HG02981 (cell line): Measurements from ENCODE around the gene RGS3.
A peak's percentile ranks its signal among the peaks of the same experiment; 100 is the strongest.

ENCODE experiments used
- ATAC-seq: cut with Tn5 transposase; IDR thresholded peaks from one replicate; pipeline ENCODE4 v1.9.1; 2021; ENCODE audit warnings: mild to moderate bottlenecking, moderate library complexity; ENCODE audit not compliant: unreplicated experiment

The RGS3 gene

DNA sequence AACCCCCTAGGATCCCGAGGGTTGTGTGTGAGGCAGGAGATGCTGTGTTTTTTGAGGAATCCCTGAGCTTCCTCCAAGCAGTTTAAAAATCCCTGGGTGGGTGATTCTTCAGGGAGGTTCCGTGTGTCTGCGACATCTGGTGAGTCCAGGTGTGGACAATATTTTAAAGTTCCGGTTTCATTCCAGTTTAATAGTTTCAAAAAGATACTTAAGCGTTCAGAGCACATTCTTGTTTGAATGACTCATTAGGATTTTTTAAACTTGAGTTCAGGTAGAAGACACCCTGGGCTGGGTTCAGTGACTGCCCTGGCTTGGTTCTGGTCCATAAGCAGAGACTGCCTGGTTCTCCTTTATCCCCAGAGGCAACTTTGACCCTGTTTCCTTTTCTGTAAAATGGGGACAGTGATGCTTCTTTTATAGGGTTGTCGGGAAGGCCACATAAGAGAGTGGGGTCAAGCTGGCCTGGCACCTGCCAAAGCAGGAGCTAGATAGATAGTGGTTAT lies 119.2 kb downstream of the RGS3 start:
- ATAC-seq = no peak

DNA sequence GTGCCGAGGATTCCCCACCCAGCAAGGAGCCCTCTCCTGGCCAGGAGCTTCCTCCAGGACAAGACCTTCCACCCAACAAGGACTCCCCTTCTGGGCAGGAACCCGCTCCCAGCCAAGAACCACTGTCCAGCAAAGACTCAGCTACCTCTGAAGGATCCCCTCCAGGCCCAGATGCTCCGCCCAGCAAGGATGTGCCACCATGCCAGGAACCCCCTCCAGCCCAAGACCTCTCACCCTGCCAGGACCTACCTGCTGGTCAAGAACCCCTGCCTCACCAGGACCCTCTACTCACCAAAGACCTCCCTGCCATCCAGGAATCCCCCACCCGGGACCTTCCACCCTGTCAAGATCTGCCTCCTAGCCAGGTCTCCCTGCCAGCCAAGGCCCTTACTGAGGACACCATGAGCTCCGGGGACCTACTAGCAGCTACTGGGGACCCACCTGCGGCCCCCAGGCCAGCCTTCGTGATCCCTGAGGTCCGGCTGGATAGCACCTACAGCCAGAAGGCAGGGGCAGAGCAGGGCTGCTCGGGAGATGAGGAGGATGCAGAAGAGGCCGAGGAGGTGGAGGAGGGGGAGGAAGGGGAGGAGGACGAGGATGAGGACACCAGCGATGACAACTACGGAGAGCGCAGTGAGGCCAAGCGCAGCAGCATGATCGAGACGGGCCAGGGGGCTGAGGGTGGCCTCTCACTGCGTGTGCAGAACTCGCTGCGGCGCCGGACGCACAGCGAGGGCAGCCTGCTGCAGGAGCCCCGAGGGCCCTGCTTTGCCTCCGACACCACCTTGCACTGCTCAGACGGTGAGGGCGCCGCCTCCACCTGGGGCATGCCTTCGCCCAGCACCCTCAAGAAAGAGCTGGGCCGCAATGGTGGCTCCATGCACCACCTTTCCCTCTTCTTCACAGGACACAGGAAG lies 120.2 kb downstream of the RGS3 start:
- ATAC-seq = no peak

GRCh38 chr9:113584428-113585084 lies 121.0 kb downstream of the RGS3 start:
- ATAC-seq = no peak

DNA sequence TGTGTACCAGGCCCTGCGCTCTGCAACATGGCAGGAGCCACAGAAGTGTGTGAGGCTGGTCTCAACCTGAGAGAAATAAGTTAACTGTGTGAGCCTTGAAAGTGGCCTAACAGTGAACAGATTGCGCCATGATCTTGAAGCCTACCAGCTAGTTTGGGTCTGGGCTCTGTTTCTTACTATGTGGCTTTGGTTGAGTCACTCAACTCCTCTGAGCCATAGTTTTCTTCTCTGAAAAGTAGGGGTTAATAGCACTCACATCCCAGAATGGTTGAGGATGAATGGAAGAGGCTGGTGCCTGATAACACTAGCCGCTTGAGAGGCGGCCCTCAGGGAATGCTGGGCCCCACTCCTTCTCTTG lies 121.5 kb downstream of the RGS3 start:
- ATAC-seq = no peak

DNA sequence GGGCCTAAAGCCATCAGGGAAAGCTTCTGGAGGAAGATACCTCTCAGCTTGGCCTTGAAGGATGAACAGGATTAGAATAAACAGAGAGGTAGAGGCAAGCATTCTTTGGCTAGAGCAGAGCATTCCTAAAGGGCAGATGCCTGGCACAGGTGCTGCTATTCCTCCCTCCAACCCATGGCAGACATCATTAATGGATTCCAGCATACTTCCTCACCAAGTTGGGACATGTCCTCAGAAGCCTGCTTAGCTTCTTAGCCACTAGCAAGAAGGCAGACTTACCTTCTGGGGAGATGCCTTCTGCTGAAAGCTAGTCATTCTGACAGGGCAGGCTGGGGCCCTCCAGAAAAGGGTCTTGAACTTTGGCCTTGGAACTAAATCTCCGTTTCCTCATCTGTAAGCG lies 122.0 kb downstream of the RGS3 start:
- ATAC-seq = no peak

- ATAC-seq = no peak
Measured at GRCh38 chr9:113587471-113588031, 124.0 kb downstream of the RGS3 start.

- ATAC-seq = no peak
Measured at GRCh38 chr9:113588242-113588810, 124.8 kb downstream of the RGS3 start.

DNA sequence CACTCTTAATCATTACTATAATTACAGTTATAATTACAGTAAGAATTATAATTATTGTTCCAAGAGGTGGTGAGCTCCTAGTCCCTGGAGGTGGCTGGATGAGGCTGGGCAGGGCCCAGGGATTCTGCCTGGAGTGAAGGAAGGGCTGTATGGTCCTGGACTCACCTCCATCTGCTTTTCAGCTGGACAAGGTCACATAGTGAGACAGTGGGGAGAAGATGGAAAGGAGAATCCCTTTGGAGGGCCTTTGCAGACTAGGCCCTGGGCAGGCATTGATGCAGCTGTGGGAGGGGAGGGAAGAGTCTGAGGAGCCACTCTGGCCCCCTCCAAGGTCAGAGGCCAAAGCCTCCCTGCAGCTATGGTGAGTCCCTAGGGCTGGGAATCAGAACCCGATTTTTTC lies 125.4 kb downstream of the RGS3 start:
- no peak for ATAC-seq

DNA sequence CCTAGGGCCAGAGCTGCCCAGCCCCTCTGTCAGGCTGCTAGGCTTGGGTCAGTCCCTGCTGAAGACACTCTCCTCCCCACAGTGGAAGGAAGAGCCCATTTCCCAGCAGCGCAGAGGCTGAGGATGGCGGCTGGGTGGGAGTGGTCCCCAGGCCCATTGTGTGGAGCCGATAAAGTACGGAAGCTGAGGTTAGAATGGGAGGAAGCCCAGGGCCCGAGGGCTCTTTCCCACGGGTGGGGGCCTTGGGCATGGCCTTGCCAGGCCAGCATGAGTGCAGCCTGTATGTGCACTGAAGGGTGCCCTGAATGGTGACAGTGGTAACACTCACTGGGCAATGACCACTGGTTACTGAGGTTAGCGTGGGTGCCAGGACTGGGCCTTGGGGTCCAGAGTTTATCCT lies 125.9 kb downstream of the RGS3 start:
- ATAC-seq = no peak

DNA sequence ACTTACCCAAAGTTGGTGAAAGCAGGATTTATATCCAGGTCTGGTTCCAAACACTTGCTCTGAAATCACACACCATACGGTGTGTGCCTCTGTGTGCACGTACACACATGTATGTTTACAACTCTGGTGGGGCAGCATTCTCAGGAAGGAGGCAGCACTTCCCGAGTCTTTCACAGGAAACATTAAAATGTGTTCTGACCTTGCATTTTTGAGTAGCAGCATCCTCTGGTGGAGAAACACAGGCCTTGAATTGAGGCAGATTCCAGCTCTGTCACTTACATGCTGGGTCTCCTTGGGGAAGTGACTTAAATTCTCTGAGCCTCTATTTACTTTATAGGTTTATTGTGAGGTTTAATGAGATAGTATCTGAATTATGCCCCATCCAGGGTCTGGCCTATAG lies 126.4 kb downstream of the RGS3 start:
- ATAC-seq = no peak

- no peak for ATAC-seq
Measured at GRCh38 chr9:113590389-113590788, 126.9 kb downstream of the RGS3 start.

GRCh38 chr9:113590991-113591898 lies 127.7 kb downstream of the RGS3 start:
- ATAC-seq = peak; percentile 37

DNA sequence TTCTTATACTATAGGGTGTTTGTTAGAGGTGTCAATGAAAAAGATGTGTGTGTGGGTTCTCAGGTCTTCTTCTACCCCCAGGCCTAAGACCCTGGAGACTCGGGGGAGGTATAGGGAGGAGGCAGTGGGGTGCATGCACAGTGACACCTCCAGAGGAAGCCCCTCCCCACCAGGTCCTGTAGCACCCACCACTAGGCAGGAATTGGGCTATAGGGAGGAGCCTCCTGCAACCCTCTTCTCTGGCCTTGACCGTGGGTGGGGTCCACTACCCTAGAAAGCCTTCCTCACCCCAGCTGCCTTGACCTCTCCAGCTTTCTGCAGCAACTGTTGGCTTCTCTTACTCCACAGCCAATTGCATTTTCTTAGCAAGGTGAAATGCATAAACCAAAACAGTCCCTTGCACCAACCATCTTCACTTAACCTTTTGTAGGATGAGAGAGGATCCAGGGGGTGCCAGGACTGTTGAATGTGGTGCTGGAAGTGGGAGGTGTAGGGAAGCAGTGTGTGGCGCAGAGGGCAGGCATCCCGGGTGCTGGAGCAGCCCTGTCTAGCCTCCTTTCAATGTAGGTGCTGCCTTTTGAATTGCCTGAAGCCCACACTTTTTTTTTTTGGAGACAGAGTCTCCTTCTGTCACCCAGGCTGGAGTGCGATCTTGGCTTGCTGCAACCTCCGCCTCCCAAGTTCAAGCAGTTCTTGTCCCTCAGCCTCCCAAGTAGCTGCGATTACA lies 128.5 kb downstream of the RGS3 start:
- ATAC-seq = no peak

GRCh38 chr9:113592876-113593575 lies 129.5 kb downstream of the RGS3 start:
- no peak for ATAC-seq

- peak; percentile 77 for ATAC-seq
Measured at GRCh38 chr9:113593682-113594281, 130.3 kb downstream of the RGS3 start.

GRCh38 chr9:113594484-113595299 lies 131.2 kb downstream of the RGS3 start:
- no peak for ATAC-seq

DNA sequence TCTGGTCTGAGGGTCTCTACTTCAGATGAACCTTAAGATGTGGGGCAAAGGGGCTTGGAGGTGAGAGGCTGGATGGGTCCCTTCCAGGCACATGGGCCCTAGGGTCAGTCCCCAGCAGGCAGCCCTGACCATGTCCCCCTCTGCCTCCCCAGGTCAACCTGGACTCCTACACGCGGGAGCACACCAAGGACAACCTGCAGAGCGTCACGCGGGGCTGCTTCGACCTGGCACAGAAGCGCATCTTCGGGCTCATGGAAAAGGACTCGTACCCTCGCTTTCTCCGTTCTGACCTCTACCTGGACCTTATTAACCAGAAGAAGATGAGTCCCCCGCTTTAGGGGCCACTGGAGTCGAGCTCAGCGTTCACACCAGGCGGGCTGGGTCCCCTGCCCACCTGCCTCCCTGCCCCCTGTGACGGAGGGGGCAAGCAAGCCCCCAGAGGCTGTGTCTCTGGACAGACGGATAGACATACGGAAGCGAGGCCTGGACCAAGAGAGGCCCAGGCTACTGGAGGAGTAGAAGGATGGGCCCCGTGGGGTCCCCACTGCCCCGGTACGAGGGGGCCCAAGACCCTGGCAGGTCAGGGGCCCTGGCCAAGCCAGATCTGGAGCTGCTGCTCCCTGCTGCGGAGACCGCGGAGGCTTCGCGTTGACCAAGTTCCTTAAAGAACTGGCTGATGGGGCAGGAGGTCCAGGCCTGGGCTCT lies 133.2 kb downstream of the RGS3 start:
- ATAC-seq = no peak
